Adrenal gland (tissue), 12 donors: ENCODE data around the gene CD300LB. TPM values are rescaled to one million over a fixed set of nuclear protein-coding genes. Genes with fewer than 3 reads are reported as not detected.

Source experiments
- DNase-seq, 7 donors: peaks; one replicate each; pipeline ENCODE4 v3.0.0-alpha.2; 2019 to 2020
- H3K27ac ChIP-seq, 5 donors: fragments of 200-600 bp; sonication (generic) in 4 of 5; 1 replicate in 3 of 5; 2 replicates in 2 of 5; pipeline versions ENCODE4 v1.5.1 to v1.8.0; 2016 to 2020; ENCODE audit warnings: mild to moderate bottlenecking in 1 of 5
- H3K27me3 ChIP-seq: fragments of 200-600 bp; 2 replicates; pipeline ENCODE4 v1.8.0; 2021
- H3K36me3 ChIP-seq, 2 donors: fragments of 200-600 bp; replicated peaks in 1 of 2; 1 replicate in 1 of 2; 2 replicates in 1 of 2; pipeline versions ENCODE4 v1.5.1 to v1.8.0; 2018 to 2022
- H3K4me1 ChIP-seq, 2 donors: fragments of 200-600 bp; replicated peaks in 1 of 2; 1 replicate in 1 of 2; 2 replicates in 1 of 2; pipeline versions ENCODE4 v1.5.1 to v1.8.0; 2018 to 2021
- H3K4me3 ChIP-seq, 4 donors: fragments of 200-600 bp; sonication (generic) in 3 of 4; one replicate each; pipeline ENCODE4 v1.5.1; 2016 to 2018
- H3K9me3 ChIP-seq, 3 donors: fragments of 200-600 bp; sonication (generic) in 1 of 3; replicated peaks in 1 of 3; 1 replicate in 2 of 3; 2 replicates in 1 of 3; pipeline versions ENCODE4 v1.5.1 to v1.8.0; 2016 to 2021
- POLR2A ChIP-seq, 2 donors: fragments of 450-650 bp; IDR thresholded peaks; one replicate each; pipeline ENCODE4 v1.6.1; 2017; ENCODE audit warnings: antibody characterized with exemption in 2 of 2, mild to moderate bottlenecking in 2 of 2, moderate library complexity in 1 of 2
- WGBS, 4 donors: extraction: QIAGEN DNeasy Blood & Tissue Kit in 2 of 4; methylation state at CpG; one replicate each; pipeline versions ENCODE4 v1.1.5 to v1.1.7; 2013 to 2017; 5-methylcytosine and 5-hydroxymethylcytosine counted together
- intact Hi-C, 2 donors: fragments of 100-400 bp; cut with DNase I; formaldehyde crosslinking; loops; one replicate each; pipeline versions ENCODE4 v1.14.1 to v1.15.0; 2022 to 2023
- polyA plus RNA-seq, 3 donors: library from polyadenylated mRNA; stranded (reverse); fragments of 200-250 nt in 2 of 3; fragments of 350-450 nt in 1 of 3; fragmentation: Illumina TruSeq in 1 of 3; extraction: RNeasy Lipid Tissue Mini Kit (QIAGEN cat#74804) in 1 of 3; gene quantifications; one replicate each; pipeline ENCODE4 v1.2.3, GENCODE V29; 2013 to 2014
- total RNA-seq, 9 donors: library from RNA; depleted of rRNA in 4 of 9; stranded (reverse); fragments of >200 nt in 4 of 9; fragments of 120-200 nt in 1 of 9; fragmentation: NEBNext Ultra II Directional in 1 of 9; extraction: Animal tissue kit (Norgen Biotek cat#: 25700) in 1 of 9; gene quantifications; one replicate each; pipeline versions ENCODE4 v1.1.0 to v1.2.4, GENCODE V29; 2013 to 2023
- TF ChIP-seq, protein P1 (sequence below), 6 experiments: fragments of 450-650 bp in 4 of 6; fragments of 200-600 bp in 2 of 6; sonication (generic) in 1 of 6; IDR thresholded peaks; 1 replicate in 5 of 6; 2 replicates in 1 of 6; pipeline versions ENCODE4 v1.5.1 to v1.8.0; 2016 to 2021; ENCODE audit warnings: antibody characterized with exemption in 6 of 6, mild to moderate bottlenecking in 2 of 6, moderate library complexity in 1 of 6
- donor health status: healthy with polysubstance abuse.
- donor health status: Bipolar disorder and iron deficiency.
- donor health status: DM: yes; HTN: yes; CAD: no.
- donor health status: DM: no; HTN: no; CAD: no.
- donor health status: DM: no; HTN: no; CAD: no.
- donor health status: DM: yes; HTN: yes; CAD: no.

The CD300LB gene
- total and polyA plus RNA-seq, 12 donors = 0.17 to 0.95 (median 0.28) TPM; not detected in 1

DNA sequence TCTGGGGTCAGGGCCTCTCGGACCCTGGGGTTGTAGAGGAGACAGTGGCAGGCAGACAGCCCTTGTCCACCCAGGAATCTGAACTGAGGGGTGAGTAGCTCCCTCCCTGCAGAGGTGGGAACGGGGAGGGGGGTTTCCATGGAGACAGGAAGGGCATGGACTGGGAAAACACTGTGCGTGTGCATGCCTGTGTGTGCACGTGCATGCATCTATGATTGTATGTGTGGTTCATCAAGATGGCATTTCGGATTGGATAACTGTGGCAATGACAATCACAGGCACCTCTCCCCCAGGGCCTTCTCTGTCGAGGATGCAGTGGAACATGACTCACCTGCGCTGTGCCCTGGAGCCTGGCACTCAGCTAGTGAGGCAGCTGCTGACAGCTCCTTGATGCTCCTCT lies 20.8 kb upstream of the CD300LB start:
- no peak overlapping the region for H3K4me3 ChIP-seq
- H3K4me1 ChIP-seq = no peaks in the 10 kb centered on the region
- H3K9me3 ChIP-seq = no peaks in the 10 kb centered on the region
- no peak for TF ChIP-seq POLR2A (IDR thresholded peaks at IDR 0.05)
- TF ChIP-seq, protein P1, sequence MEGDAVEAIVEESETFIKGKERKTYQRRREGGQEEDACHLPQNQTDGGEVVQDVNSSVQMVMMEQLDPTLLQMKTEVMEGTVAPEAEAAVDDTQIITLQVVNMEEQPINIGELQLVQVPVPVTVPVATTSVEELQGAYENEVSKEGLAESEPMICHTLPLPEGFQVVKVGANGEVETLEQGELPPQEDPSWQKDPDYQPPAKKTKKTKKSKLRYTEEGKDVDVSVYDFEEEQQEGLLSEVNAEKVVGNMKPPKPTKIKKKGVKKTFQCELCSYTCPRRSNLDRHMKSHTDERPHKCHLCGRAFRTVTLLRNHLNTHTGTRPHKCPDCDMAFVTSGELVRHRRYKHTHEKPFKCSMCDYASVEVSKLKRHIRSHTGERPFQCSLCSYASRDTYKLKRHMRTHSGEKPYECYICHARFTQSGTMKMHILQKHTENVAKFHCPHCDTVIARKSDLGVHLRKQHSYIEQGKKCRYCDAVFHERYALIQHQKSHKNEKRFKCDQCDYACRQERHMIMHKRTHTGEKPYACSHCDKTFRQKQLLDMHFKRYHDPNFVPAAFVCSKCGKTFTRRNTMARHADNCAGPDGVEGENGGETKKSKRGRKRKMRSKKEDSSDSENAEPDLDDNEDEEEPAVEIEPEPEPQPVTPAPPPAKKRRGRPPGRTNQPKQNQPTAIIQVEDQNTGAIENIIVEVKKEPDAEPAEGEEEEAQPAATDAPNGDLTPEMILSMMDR (IDR thresholded peaks at IDR 0.05) = no peak
- WGBS, 4 donors = 36 to 69% (median 51%) methylated on average over 5 to 7 of the region's 7 CpGs
- no peak overlapping the region for H3K27ac ChIP-seq
- no peak for DNase-seq
- intact Hi-C loops = no loop called here
- H3K36me3 ChIP-seq = no peaks in the 10 kb centered on the region
- no peaks in the 10 kb centered on the region for H3K27me3 ChIP-seq

DNA sequence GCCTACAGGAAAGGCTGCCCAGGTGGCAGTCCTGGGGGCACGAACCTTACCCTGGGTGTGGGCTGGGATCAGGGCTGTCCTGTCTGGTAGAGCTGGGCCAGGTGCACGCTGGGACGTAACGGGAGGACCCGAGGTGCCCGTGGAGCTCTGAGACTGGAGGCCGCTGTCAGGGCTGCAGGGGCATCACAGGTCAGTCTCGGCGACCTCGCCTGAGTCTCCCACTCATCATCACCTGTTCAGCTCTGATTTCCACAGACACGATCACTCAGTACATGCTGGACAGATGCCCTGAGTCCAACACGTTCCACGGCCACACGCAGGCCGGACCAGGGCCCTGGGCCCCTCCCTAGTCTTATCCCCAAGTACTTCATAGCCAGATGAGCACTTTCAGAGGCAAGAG lies 19.3 kb upstream of the CD300LB start:
- TF ChIP-seq, protein P1 (IDR thresholded peaks at IDR 0.05) = no peak
- no peak for TF ChIP-seq POLR2A (IDR thresholded peaks at IDR 0.05)
- Histone ChIP-seq H3K4me3 (no peak overlapping the region), H3K9me3 (no peaks in the 10 kb centered on the region), H3K4me1 (no peaks in the 10 kb centered on the region), H3K27ac (no peak overlapping the region), H3K36me3 (no peaks in the 10 kb centered on the region), H3K27me3 (no peaks in the 10 kb centered on the region)
- intact Hi-C loops = no loop called here
- no peak for DNase-seq
- 76 to 86% (median 83%) methylated on average over 5 to 15 of the region's 15 CpGs for WGBS, 4 donors

DNA sequence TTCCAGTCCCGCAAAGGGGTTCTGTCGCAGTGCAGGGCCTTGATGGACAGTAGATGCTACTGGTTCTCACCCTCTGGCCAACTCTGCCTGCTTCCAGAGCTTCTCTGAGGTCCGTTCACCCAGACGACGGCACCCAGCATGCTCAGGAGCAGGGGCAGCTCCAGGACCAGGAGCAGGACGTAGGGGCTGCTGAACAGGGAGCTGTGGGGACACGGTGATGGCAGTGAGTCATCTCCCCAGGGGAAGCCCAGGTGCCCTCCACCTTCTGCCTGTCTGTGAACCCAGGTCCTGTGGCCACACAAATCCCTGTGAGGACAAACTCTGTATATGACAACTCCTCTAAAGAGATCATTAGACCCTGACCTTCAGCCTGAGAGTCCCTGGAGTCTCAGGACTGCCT lies 18.1 kb upstream of the CD300LB start:
- H3K4me3 ChIP-seq = no peak overlapping the region
- no peak overlapping the region for H3K27ac ChIP-seq
- TF ChIP-seq POLR2A (IDR thresholded peaks at IDR 0.05) = no peak
- TF ChIP-seq, protein P1 (IDR thresholded peaks at IDR 0.05) = no peak
- intact Hi-C loops = no loop called here
- no peaks in the 10 kb centered on the region for H3K27me3 ChIP-seq
- no peaks in the 10 kb centered on the region for H3K9me3 ChIP-seq
- DNase-seq = no peak
- no peaks in the 10 kb centered on the region for H3K4me1 ChIP-seq
- 75 to 76% (median 76%) methylated on average over 4 to 7 of the region's 7 CpGs; no CpG with 5 or more reads in 1 of the 4 donors for WGBS, 4 donors
- no peaks in the 10 kb centered on the region for H3K36me3 ChIP-seq

DNA sequence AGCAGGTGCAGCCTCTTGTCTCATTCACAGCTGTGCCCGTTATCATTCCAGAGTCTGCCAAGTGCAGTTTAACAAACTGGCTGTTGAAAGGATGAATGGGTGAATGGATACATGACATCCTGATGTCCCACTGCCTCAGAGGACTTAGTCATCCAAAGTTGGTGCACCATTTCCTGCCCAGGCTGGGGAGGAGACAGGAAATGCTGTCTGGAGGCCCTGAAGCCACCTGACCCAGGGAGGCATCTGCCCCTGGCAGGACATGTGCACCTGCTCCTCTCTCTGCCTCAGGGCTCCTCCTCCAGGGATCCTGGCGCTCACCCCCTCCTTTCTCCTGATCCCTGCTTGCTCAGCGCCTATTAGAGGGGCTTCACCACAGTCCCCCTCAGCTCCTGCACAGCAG lies 16.5 kb upstream of the CD300LB start:
- DNase-seq = no peak
- Histone ChIP-seq H3K9me3 (no peaks in the 10 kb centered on the region), H3K36me3 (no peaks in the 10 kb centered on the region), H3K27ac (no peak overlapping the region), H3K4me3 (no peak overlapping the region), H3K4me1 (no peaks in the 10 kb centered on the region), H3K27me3 (no peaks in the 10 kb centered on the region)
- TF ChIP-seq, protein P1 (IDR thresholded peaks at IDR 0.05) = no peak
- no peak for TF ChIP-seq POLR2A (IDR thresholded peaks at IDR 0.05)
- intact Hi-C loops = no loop called here
- 70 to 93% (median 81%) methylated on average over 3 of the region's 3 CpGs for WGBS, 4 donors
